Mesangial cell (primary cell): ENCODE data around the gene LILRB4. TPM values are rescaled to one million over a fixed set of nuclear protein-coding genes. Genes with fewer than 3 reads are reported as not detected.

Experiments used
- total RNA-seq: library from RNA; depleted of rRNA; stranded (reverse); fragments of >200 nt; gene quantifications from 2 replicates; pipeline ENCODE4 v1.2.3, GENCODE V29; 2015

The LILRB4 gene
- total RNA-seq, result not detected in 2 replicates

GRCh38 chr19:54662730-54663129, at the start of gene LILRB4:
LILRB4 (plus strand) TSS chr19:54662985; CDS start chr19:54663034, 49 bp downstream.

GRCh38 chr19:54630262-54630661, 32.5 kb upstream of the LILRB4 start, which contains the start of gene LILRB1:
LILRB1 (plus strand) TSS chr19:54630484; CDS start chr19:54631074, 590 bp downstream.

Other genes with a start within 250 kb of the LILRB4 start
- not detected in 2 replicates for gene TTYH1, start 247.5 kb upstream of the LILRB4 start, total RNA-seq
- 37.6 and 56.8 TPM in 2 replicates for gene LENG8, start 213.8 kb upstream of the LILRB4 start, total RNA-seq
- 1.8 and 8.7 TPM in 2 replicates for gene LENG9, start 199.2 kb upstream of the LILRB4 start, total RNA-seq
- gene CDC42EP5, start 189.7 kb upstream of the LILRB4 start, total RNA-seq, result 2.4 and 11.5 TPM in 2 replicates
- not detected in 2 replicates for gene LAIR2, start 160.2 kb upstream of the LILRB4 start, total RNA-seq
- gene LILRA2, start 89.2 kb upstream of the LILRB4 start, total RNA-seq, result not detected in 2 replicates
- not detected in 2 replicates for gene LILRA1, start 69.4 kb upstream of the LILRB4 start, total RNA-seq
- gene LILRB1, start 32.5 kb upstream of the LILRB4 start, total RNA-seq, result not detected in 2 replicates
- gene KIR3DL3, start 61.5 kb downstream of the LILRB4 start, total RNA-seq, result not detected in 2 replicates
- not detected in 2 replicates for gene KIR2DL3, start 75.5 kb downstream of the LILRB4 start, total RNA-seq
- not detected in 2 replicates for gene KIR2DL1, start 106.8 kb downstream of the LILRB4 start, total RNA-seq
- gene KIR2DL4, start 140.6 kb downstream of the LILRB4 start, total RNA-seq, result not detected in 2 replicates
- gene KIR3DL1, start 153.5 kb downstream of the LILRB4 start, total RNA-seq, result not detected in 2 replicates
- gene KIR2DS4, start 169.7 kb downstream of the LILRB4 start, total RNA-seq, result not detected in 2 replicates
- not detected in 2 replicates for gene KIR3DL2, start 187.5 kb downstream of the LILRB4 start, total RNA-seq
- not detected in 2 replicates for gene FCAR, start 211.2 kb downstream of the LILRB4 start, total RNA-seq
- gene NCR1, start 243.2 kb downstream of the LILRB4 start, total RNA-seq, result not detected in 2 replicates